GM18508 (cell line): ENCODE results near the gene CALML5.

Source experiments
- ATAC-seq: cut with Tn5 transposase; IDR thresholded peaks from one replicate; pipeline ENCODE4 v1.9.1; 2021; ENCODE audit warnings: moderate number of reproducible peaks; ENCODE audit not compliant: insufficient read depth, unreplicated experiment

Gene CALML5

GRCh38 chr10:5534051-5534821 lies 34.9 kb upstream of the CALML5 start:
- no peak for ATAC-seq

- no peak for ATAC-seq
Observed at GRCh38 chr10:5533098-5533731, 33.8 kb upstream of the CALML5 start.

GRCh38 chr10:5532618-5533097 lies 33.3 kb upstream of the CALML5 start:
- no peak for ATAC-seq

GRCh38 chr10:5532307-5532605 lies 32.9 kb upstream of the CALML5 start:
- no peak for ATAC-seq

GRCh38 chr10:5531558-5532306 lies 32.4 kb upstream of the CALML5 start:
- no peak for ATAC-seq

- ATAC-seq: no peak
Observed at GRCh38 chr10:5530846-5531557, 31.6 kb upstream of the CALML5 start.

- no peak for ATAC-seq
Observed at GRCh38 chr10:5530412-5530806, 31.0 kb upstream of the CALML5 start.

- ATAC-seq: no peak
Observed at GRCh38 chr10:5529702-5530411, 30.5 kb upstream of the CALML5 start.

GRCh38 chr10:5528989-5529701 lies 29.8 kb upstream of the CALML5 start:
- ATAC-seq: no peak

- ATAC-seq: no peak
Observed at GRCh38 chr10:5527332-5528200, 28.2 kb upstream of the CALML5 start.

GRCh38 chr10:5526691-5527331 lies 27.4 kb upstream of the CALML5 start:
- ATAC-seq: no peak

GRCh38 chr10:5525561-5526341 lies 26.4 kb upstream of the CALML5 start:
- ATAC-seq: no peak

- no peak for ATAC-seq
Observed at GRCh38 chr10:5524641-5525560, 25.5 kb upstream of the CALML5 start, which contains the start of gene CALML3. CALML3 (plus strand) TSS chr10:5524961; CDS start chr10:5525086, 125 bp downstream.

GRCh38 chr10:5523796-5524574 lies 24.6 kb upstream of the CALML5 start:
- no peak for ATAC-seq

GRCh38 chr10:5522913-5523560 lies 23.7 kb upstream of the CALML5 start:
- no peak for ATAC-seq
